GM21619 (cell line): ENCODE data around the gene ALK.

Source experiments
- ATAC-seq: cut with Tn5 transposase; IDR thresholded peaks from one replicate; pipeline ENCODE4 v1.9.1; 2021; ENCODE audit not compliant: unreplicated experiment

The ALK gene

DNA sequence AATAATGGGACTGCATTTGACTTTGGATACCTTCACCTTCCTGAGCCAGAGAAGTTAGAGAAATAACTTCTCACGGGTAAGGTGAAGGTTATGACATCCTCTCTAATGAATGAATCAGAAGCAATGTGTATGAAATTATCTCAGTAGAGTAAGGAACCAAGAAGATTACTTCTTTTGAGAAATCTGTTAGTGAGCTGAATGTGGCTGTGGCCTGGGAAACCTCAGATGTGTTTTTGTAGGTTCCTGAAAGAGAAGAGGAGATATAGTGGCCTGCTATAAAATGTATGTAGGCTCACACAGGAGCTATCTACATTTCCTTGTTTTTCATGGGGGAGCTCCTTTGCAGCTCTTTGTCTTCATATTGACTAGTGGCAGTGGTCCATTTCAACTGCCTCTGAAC, 543.6 kb downstream of the ALK start:
- no peak for ATAC-seq

DNA sequence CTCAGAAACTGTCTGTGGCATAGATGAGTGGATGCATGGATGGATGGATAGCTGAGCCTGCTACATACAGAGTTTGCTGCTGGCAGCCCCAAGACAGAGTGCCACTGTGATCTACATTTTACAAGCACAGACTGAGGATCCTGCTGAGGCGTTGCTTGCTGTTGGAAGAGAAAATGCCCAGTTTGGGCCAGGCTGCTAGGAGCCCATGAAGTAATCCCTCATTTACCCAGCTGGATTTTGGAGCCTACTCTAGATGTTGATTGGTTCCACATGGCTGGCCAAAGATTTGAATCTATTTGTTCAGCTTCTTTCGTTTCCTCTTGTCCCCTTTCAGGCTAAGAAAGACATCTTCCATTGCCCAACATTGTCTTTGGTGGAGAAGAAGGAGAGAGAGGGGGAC, 544.8 kb downstream of the ALK start:
- ATAC-seq, result no peak

DNA sequence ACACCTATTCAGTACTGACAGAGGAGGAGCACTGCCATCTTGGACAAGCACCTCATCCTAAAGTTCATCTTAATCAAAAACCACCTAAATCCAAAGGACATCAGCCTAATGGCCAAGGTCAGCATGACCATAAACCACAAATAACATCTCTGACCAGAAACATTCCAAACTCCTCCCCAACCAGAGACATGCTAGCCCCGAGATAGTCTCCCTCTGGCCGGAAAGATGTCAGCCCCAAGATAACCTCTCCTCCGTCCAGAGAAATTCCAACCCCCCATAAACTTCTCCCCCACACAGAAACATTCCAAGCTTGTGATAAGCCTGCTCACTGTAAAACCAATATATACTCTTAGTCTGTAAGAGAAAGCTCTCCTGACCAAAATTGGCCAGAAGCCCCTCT, 545.5 kb downstream of the ALK start:
- no peak for ATAC-seq

DNA sequence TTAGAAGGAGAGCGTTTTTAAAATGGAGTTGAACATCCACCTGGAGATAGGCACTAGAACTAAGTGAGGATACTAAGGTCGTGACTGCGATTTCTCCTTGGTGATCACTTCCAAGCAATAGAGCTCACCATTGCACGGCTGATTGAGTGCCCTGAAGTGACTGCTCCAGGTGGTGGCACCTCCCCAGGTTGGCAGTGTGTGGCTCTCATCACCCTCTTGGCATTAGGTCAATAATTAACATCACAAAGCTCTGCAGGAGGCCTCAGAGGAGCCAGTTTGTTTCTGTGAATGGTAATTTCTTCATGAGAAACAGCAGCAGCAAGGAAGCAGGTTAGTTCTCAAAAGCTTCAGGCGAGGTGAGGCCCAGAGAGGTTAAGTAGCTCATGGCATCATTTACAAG, 546.6 kb downstream of the ALK start:
- ATAC-seq, result no peak

DNA sequence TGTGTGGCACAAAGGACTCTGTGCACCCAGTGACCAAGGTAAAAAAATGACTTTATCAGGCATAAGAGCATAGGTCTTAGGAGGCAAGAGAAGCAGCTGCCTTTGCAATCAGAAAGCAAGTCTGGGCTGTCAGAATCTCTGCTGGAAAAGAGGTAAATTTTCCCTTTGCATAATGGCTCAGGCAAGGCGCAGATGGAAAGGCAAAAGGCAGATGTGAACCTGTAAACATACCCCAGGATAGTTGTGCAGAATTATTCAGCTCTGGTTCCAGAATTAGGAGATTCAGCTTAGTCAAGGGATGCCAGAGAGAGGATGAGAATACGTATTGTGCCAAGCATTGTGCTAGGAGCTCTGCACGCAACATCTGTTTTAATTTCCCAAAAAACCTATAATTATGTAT, 547.5 kb downstream of the ALK start:
- ATAC-seq, result no peak

DNA sequence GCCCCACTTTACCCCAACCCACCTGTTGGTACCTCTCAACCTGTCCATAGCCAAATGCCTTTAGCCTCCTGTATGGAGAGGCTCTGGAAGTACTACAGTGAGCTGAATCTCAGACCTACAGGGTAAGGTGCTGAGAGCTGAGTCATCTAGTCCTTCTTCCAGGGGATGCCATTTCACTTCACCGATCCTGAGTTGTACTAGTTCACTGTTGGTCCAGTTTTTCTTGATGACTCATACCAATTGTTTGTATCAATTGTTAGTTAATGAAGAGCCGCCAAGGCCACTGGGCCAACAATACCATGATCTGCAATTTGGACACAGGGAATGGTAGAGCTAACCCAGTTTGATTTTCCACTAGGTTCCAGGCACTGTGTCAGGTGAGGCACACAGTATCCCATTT, 549.2 kb downstream of the ALK start:
- no peak for ATAC-seq

DNA sequence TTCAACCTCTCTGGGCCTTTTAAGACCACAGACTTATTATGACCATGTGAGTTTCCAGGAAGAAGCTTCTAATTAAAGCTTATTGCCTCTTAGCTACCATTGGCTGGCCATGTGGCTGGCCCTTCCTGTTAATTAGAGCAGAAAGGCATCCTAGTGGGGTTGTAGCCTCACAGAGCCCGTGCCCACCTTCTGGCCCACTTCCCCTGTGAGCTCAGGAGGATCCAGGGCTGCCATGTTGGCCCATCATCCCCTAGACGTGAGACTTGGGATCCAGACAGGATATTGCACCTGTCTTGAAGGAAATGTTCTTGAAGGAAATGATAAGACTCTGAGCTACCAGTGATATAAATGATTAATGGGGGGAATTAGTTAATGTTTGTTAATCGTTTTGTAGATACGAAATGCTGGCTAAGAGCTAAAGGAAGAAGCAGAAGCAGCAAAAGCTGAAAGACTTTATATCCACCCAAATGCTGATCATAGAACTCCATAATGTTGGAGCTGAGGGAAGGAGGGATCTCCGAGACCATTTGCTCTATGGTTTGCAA, 550.7 kb downstream of the ALK start:
- ATAC-seq, result no peak

DNA sequence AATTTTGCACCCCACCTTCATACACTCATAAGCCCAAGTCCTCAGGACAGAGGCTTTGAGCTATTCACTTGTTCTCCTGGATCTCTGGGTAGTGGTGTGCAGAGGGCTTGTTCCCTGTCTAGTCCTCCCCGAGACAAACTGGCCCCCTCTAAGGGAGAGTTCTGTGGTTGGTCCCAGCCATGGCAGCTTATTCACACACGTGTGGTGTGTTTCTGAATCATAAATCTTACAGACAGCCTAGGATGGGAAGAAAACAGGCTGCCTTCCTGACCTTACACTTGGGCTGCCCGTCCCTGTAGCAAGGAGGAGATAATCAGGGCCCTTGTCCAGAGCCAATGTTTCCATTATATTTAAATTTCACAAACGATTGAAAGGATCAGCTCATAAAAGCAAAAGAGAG, 551.2 kb downstream of the ALK start:
- ATAC-seq, result no peak

DNA sequence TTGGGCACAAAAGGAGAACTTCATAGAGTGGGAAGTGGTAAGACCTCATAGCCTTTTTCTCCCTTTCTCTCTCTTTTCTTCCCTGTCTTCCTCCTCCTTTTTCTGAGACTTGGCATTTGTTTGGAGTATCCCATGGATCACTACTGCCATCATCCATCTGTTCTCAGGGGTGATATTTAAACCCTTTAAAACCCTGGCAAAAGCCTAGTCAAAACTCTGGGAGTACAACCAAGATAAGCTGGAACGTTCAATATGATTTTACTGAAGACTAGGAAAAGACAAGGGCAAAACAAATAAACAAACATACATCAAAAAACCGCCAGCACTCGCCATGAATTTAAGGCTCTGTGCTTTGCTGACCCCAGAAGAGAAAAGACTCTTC, 552.7 kb downstream of the ALK start:
- ATAC-seq, result no peak

DNA sequence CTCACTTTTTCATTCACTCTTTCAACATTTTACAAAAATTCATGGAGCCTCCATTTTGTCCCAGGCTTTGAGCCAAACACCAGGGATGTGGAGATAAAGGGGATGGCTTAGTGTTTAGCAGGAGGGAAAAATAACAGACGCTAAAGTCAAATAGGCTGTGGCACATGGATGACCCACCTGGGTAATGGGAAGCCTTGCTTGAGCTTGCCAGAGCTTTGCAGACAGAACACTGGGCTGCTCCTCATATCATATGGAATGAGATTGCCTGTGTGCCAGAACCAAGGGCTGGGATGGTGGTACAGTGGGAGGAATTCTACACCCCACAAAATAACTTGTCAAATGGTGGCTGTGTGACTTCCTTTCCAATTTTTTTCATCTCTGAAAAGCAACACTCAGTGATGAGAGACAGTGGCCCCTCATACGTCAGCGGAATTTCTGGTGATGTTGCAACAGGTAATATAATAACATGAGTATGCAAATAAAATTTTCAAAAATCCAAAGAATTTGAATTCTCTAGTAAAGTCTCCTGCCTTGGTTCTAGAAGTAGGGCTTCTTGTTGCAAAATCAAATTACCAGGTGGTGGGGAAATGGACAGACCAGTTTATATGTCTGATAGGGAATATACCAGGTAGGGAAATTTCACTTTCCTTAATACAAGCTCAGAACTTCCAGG, 553.3 kb downstream of the ALK start:
- ATAC-seq, result no peak

DNA sequence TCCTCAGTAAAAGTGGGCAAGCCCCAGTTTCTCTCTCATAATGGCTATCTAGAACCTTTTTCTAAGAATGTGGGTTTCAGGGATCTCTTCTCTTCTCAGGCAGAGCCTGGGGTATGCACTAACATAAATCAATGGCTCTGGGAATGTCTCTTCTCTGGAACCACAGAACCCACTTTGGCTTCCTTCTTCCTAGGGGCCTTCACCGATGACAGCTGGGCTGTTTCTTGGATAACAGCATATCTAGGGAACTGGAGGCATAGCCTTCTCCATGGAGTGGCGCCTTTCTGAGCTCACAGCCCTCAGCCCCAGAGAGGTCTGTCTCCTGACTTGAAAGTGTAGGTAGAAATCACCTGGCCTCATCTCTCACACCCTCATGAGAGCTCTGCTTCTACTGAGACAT, 558.3 kb downstream of the ALK start:
- no peak for ATAC-seq

DNA sequence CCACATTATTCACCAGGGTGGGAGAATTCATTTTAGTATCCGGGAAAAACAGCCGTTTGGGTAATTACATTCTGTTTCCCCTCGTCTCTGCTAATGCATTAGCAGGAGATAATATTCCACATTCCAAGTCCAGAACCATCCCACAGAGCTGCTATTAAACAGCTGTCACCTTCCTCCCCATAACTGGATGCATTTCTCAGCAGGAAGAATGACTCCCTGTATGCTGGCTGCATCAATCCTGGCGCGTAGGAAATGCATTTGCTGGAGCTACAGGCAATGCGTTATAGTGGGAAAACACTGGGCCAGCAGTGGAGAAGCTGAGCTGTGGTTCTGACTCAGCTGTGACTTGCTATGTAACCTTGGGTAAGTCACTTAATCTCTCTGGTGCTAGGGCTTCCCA, 560.2 kb downstream of the ALK start:
- no peak for ATAC-seq

DNA sequence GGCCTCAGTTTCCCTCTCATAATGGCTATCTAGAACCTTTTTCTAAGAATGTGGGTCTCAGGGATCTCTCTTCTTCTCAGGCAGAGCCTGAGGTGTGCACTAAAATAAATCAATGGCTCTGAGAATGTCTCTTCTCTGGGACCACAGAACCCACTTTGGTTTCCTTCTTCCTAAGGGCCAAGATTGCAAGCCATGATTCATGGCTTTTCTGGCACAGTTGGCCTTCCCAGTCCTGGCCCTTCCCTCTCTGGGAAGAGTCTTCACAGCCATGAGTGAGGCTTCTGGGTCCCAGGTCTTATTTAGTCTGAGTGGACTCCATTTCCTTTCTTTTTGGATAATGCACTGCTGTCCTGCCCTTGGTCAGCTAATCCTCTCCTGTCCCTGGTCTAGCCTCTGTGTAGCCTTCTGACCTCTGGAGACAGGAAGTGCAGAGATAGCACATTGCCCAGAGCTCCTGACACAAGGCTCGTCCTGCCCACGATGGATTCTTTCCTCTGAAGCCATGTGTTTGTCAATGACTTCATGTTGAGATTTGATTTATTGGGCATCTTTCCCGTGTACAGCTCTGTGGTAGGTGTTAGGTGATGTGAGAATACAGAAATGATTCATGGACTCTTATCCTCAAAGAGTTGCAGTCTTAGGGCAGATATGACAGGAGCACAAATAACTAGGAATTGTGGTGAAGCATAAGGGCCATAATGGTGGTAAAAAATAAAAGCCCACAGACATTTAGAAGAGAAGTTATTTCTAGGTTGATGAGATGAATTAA, 561.2 kb downstream of the ALK start:
- ATAC-seq, result no peak

DNA sequence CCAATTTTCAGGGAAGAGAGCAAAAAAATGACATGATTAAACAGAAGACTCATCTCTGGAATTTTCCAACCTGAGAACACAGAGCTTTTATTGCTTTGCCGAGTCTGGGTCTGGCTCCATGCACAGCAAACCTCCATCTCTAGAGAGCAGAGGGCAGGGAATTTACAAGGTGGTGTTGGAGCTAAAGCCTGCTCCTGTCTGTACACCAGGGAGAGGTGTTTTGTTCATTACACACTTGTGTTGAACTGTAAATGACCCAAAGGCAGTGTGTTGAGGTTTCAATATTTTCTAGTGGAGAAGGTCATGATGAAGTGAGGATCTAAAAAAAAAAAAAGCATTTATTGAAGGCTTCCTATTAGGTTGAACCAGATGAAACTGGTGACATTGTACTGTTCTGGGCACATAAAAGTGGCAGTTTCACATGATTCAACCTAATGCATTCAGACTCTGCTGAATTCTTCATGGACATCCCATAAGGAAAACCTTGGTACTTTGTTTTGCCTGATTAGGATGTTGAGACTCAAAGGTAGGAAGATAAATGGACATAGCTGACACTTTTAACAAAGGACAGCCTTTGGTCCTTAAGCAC, 567.9 kb downstream of the ALK start:
- ATAC-seq, result no peak

DNA sequence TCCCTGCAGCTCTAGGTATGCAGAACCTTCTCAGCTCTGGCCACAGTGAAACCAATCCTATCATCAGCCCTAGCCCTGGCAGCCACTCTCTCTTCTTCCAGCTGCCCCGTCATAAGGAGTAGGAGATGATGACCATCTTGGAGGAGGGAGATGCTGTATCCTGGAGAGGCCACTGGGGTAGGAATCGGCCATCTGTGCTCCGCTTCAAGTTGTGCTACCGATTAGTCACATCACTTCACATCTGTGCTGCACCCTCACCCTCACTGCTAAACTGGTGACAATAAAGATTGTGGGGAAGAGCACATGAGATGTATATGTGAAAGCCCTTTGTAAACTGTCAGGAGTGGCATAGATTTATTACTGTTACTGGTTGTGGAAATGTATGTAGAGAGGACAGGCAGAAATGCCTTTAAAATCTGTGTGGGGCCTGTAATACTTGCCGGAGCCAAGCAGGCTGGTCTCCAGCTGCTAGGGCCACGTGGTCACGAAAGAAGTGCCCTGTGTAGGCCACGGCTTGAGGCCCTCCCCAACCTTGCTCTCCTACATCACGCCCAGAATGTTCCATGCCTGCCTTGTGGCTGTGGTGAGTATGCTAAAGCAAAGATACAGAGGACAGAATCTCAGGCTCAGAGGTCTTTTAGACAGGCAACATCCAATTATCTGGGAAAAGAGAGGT, 569.3 kb downstream of the ALK start:
- ATAC-seq, result no peak

DNA sequence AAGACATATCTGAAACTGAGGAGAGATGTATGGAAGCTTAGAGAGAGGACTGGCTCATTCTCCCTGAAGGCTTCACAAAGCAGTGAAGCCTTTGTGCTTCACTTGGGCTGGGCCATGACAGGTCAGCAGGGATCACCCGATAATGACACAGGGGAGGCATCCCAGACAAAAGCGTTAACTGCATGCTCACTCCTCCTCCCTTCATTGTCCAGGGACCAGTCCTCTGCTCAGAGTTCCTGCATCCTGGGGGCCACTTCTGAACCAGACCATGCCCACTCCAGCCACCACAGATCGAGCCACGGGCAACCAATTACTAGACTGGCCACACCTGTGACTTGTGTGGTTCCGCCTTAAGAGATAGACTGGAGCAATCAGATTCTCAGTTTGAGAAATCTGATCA, 570.1 kb downstream of the ALK start:
- no peak for ATAC-seq

DNA sequence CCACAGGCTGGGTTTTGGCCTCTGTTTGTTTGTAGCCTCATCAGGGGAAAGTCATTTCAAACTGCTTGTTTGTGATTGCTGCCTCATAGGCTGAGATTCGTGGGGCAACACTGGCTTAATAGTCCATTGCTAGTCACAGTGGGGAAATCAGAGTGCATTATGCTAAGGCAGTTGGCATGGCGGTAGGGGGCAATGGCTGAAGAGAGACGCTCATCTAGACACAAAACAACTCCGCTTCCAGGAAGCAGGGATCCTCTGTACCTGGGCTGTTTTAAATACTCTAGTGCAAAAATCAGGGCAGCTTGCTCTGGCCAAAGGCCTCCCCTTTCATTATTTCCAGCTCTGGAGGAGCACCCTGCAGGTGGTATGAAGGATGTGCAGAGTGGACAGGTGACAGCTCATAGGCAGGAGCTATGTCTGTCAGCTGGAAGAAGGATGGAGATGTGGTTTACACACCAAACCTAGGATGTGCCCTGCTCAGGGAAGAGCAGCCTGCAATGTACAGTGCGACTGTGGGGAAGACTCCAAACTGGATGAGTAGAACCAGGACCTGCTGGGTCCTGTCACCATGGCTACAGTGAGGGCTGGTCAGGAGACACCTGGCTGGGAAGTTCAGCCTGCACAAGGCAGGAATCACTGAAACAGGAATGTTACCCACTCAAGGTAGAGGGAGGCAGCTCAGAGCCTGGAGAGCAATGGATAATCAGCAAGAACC, 571.9 kb downstream of the ALK start:
- no peak for ATAC-seq

DNA sequence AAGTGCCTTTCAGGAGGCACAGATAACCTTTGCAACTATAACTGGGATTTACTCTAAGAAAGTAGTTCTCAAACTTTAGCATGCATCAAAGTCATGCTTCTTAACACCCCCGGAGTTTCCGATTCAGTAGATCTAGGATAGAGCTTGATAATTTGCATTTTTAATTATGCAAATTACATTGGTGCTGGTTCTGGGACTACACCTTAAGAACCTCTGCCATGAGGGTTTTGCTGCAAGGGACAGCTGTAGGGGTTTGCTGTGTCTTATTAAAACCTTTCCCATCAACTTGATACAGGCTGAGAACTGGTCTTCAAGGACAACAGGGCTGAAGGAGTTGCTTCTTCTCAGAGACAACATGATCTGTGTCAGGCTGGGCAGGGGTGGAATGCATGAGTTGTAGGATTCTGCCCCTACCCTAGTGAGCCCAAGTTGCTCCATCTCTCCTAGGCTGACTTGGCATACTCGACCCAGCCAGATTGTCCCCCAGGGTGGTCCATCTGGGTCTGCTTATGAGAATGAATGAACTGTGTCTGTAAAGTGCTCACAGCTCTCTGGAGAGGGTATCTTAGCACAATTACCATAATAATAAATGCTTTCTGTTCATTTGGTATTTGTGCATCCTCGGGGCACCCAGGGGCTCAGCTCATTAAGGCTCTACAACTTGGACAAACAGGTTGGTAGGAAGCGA, 573.5 kb downstream of the ALK start:
- ATAC-seq, result no peak

DNA sequence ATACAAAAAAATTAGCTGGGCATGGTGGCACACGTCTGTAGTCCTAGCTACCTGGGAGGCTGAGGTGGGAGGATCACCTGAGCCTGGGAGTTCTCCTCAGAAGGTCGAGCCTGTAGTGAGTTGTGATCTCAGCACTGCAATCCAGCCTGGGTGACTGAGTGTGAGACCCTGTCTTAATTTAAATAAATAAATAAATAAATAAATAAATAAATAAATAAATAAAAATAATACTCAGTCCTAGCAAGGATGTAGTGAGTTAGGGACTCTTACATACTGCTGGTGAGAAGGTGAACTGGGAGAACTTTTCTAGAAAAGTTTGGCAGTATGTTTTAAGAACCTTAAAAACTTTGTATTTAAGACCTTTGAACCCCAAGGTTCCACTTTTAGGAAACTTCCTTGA, 576.1 kb downstream of the ALK start:
- no peak for ATAC-seq

DNA sequence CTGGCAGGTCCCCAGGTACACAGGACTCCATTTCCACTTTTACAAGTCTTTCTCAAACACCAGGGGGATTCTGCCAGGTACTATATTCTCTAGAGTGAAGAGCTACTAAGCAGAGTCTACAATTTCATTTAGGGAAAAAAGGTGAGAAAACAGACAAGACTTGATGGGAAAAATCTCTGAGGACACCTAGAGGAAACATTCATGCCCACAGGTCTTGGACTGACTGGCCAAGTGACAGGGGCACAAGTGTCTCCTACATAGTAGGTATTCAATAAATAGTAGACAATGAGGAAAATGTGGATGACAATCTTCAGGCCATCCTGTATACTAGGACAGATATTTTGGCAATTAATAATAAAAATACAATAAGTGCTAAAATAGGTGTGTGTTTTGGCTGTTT, 577.6 kb downstream of the ALK start:
- ATAC-seq, result no peak
